ENCODE data around the gene PRKCE.
"Not testable (repeated sequence)": the region's sequence is repeated elsewhere in the genome, so short reads cannot be mapped to it uniquely, and the experiment has no call there.

The PRKCE gene

GRCh38 chr2:46211461-46211860, 560.0 kb downstream of the PRKCE start:
- no peaks in the 10 kb centered on the region for H3K27me3 ChIP-seq (ENCODE audit: control insufficient read depth in 1 of 2, insufficient read depth in 2 of 2, low read length in 2 of 2)
- H3K9ac ChIP-seq (ENCODE audit: low read length), result no peak overlapping the region
- H3K36me3 ChIP-seq (ENCODE audit: insufficient read depth, low read length), result no peaks in the 10 kb centered on the region
- H3K4me1 ChIP-seq (ENCODE audit: insufficient read depth, low read length), result no peaks in the 10 kb centered on the region
- no peak overlapping the region for H3K27ac ChIP-seq (ENCODE audit: low read depth, low read length)
- H3K4me3 ChIP-seq (ENCODE audit: low read depth in 1 of 2, low read length in 2 of 2), result no peak overlapping the region
- H3K9me3 ChIP-seq (ENCODE audit: low read length), result no peaks in the 10 kb centered on the region

GRCh38 chr2:46213906-46214305, 562.4 kb downstream of the PRKCE start:
- no peak overlapping the region for H3K9ac ChIP-seq (ENCODE audit: low read length)
- H3K4me3 ChIP-seq (ENCODE audit: low read depth in 1 of 2, low read length in 2 of 2), result no peak overlapping the region
- no peaks in the 10 kb centered on the region for H3K9me3 ChIP-seq (ENCODE audit: low read length)
- H3K4me1 ChIP-seq (ENCODE audit: insufficient read depth, low read length), result no peaks in the 10 kb centered on the region
- no peaks in the 10 kb centered on the region for H3K36me3 ChIP-seq (ENCODE audit: insufficient read depth, low read length)
- H3K27me3 ChIP-seq (ENCODE audit: control insufficient read depth in 1 of 2, insufficient read depth in 2 of 2, low read length in 2 of 2), result no peaks in the 10 kb centered on the region
- H3K27ac ChIP-seq (ENCODE audit: low read depth, low read length), result no peak overlapping the region

DNA sequence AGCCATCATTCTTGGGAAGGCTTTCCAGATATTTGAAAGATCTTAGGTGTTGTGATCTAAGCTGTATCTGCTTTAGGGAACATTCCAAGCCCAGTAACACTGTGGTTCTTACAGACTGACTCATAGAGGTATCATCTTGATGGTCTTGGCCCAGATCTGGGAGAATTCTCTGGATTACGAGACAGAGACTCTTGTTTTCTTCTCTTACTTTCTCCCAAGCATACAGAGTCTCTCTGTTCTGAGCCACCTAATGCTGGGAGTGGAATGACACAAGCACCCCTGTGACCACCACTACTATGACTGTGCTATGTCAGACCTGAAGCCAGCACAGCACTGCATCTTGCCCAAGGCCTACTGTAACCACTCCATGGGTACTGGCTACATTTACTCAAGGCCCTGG, 564.7 kb downstream of the PRKCE start:
- no peaks in the 10 kb centered on the region for H3K4me1 ChIP-seq (ENCODE audit: insufficient read depth, low read length)
- H3K4me3 ChIP-seq (ENCODE audit: low read depth in 1 of 2, low read length in 2 of 2), result no peak overlapping the region
- H3K9me3 ChIP-seq (ENCODE audit: low read length), result no peaks in the 10 kb centered on the region
- no peak overlapping the region for H3K27ac ChIP-seq (ENCODE audit: low read depth, low read length)
- H3K36me3 ChIP-seq (ENCODE audit: insufficient read depth, low read length), result no peaks in the 10 kb centered on the region
- H3K9ac ChIP-seq (ENCODE audit: low read length), result no peak overlapping the region
- H3K27me3 ChIP-seq (ENCODE audit: control insufficient read depth in 1 of 2, insufficient read depth in 2 of 2, low read length in 2 of 2), result no peaks in the 10 kb centered on the region

DNA sequence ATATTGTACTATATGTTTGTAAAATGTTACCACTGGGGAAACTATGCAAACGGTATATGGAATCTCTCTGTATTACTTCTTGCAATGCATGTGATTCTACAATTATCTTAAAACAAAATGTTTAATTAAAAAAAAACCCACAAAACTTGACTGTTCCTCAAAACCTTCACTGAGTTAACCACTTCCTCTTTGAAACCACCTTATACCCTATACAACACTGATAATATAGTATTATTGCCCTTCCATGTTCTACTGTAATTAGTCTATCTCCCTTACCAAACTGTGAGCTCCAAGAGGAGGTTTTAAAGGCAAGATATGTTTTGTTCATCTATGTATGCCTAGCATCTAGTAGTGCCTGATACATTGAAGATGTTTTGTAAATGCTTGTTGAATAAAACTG, 572.0 kb downstream of the PRKCE start:
- H3K27me3 ChIP-seq (ENCODE audit: control insufficient read depth in 1 of 2, insufficient read depth in 2 of 2, low read length in 2 of 2); H3K9me3 ChIP-seq (ENCODE audit: low read length); H3K4me3 ChIP-seq (ENCODE audit: low read depth in 1 of 2, low read length in 2 of 2); H3K9ac ChIP-seq (ENCODE audit: low read length); H3K36me3 ChIP-seq (ENCODE audit: insufficient read depth, low read length); H3K27ac ChIP-seq (ENCODE audit: low read depth, low read length); H3K4me1 ChIP-seq (ENCODE audit: insufficient read depth, low read length): not testable (repeated sequence)

DNA sequence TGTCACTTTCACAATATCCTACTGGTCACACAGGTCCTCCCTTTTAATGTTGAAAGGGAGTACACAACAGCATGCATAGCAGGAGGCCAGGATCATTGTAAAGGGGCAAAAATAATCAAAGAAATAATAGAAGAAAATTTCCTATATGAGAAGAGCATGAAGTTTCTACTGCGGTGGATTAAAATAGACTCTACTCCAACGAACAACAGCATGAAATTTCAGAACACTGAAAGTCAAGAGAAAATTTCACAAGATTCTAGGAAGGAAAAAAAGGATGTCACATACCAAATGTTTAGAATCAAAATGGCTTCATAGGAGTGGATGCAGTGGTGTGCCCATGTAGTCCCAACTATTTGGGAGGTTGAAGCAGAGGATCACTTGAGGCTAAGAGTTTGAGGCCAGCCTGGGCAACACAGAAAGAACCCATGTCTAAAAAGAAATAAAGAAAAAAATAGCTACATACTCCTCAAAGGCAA, 573.7 kb downstream of the PRKCE start:
- Histone ChIP-seq H3K36me3 (ENCODE audit: insufficient read depth, low read length) (no peaks in the 10 kb centered on the region), H3K27ac (ENCODE audit: low read depth, low read length) (no peak overlapping the region), H3K4me1 (ENCODE audit: insufficient read depth, low read length) (no peaks in the 10 kb centered on the region), H3K4me3 (ENCODE audit: low read depth in 1 of 2, low read length in 2 of 2) (no peak overlapping the region), H3K9me3 (ENCODE audit: low read length) (no peaks in the 10 kb centered on the region), H3K27me3 (ENCODE audit: control insufficient read depth in 1 of 2, insufficient read depth in 2 of 2, low read length in 2 of 2) (no peaks in the 10 kb centered on the region), H3K9ac (ENCODE audit: low read length) (no peak overlapping the region)

DNA sequence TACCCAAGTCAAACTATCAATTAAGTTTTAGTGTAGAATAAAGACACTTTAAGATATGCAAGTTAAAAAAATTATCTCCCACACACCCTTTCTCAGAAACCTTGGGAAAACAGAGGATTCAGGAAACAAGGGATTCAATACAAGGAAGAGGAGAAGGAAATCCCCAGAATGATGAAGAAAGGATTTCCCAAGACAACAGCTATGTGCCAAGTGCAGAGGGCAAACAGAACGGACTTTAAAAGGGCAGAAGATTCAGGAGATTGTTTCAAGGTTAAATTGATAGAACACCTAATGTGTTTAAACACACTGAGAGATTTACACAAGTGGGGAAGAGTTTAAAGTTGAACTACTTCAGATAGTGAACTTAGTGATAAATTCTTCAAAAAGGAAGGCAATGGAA, 574.3 kb downstream of the PRKCE start:
- Histone ChIP-seq H3K4me3 (ENCODE audit: low read depth in 1 of 2, low read length in 2 of 2) (no peak overlapping the region), H3K9me3 (ENCODE audit: low read length) (no peaks in the 10 kb centered on the region), H3K36me3 (ENCODE audit: insufficient read depth, low read length) (no peaks in the 10 kb centered on the region), H3K4me1 (ENCODE audit: insufficient read depth, low read length) (no peaks in the 10 kb centered on the region), H3K27ac (ENCODE audit: low read depth, low read length) (no peak overlapping the region), H3K27me3 (ENCODE audit: control insufficient read depth in 1 of 2, insufficient read depth in 2 of 2, low read length in 2 of 2) (no peaks in the 10 kb centered on the region), H3K9ac (ENCODE audit: low read length) (no peak overlapping the region)

GRCh38 chr2:46226620-46227019, 575.1 kb downstream of the PRKCE start:
- Histone ChIP-seq H3K36me3 (ENCODE audit: insufficient read depth, low read length) (no peaks in the 10 kb centered on the region), H3K4me1 (ENCODE audit: insufficient read depth, low read length) (no peaks in the 10 kb centered on the region), H3K9me3 (ENCODE audit: low read length) (no peaks in the 10 kb centered on the region), H3K27me3 (ENCODE audit: control insufficient read depth in 1 of 2, insufficient read depth in 2 of 2, low read length in 2 of 2) (no peaks in the 10 kb centered on the region), H3K27ac (ENCODE audit: low read depth, low read length) (no peak overlapping the region), H3K9ac (ENCODE audit: low read length) (no peak overlapping the region), H3K4me3 (ENCODE audit: low read depth in 1 of 2, low read length in 2 of 2) (no peak overlapping the region)

- Histone ChIP-seq H3K9me3 (ENCODE audit: low read length) (no peaks in the 10 kb centered on the region), H3K4me3 (ENCODE audit: low read depth in 1 of 2, low read length in 2 of 2) (no peak overlapping the region), H3K27ac (ENCODE audit: low read depth, low read length) (no peak overlapping the region), H3K4me1 (ENCODE audit: insufficient read depth, low read length) (no peaks in the 10 kb centered on the region), H3K36me3 (ENCODE audit: insufficient read depth, low read length) (no peaks in the 10 kb centered on the region), H3K9ac (ENCODE audit: low read length) (no peak overlapping the region), H3K27me3 (ENCODE audit: control insufficient read depth in 1 of 2, insufficient read depth in 2 of 2, low read length in 2 of 2) (no peaks in the 10 kb centered on the region)
Measured at GRCh38 chr2:46227022-46227421, 575.5 kb downstream of the PRKCE start.

DNA sequence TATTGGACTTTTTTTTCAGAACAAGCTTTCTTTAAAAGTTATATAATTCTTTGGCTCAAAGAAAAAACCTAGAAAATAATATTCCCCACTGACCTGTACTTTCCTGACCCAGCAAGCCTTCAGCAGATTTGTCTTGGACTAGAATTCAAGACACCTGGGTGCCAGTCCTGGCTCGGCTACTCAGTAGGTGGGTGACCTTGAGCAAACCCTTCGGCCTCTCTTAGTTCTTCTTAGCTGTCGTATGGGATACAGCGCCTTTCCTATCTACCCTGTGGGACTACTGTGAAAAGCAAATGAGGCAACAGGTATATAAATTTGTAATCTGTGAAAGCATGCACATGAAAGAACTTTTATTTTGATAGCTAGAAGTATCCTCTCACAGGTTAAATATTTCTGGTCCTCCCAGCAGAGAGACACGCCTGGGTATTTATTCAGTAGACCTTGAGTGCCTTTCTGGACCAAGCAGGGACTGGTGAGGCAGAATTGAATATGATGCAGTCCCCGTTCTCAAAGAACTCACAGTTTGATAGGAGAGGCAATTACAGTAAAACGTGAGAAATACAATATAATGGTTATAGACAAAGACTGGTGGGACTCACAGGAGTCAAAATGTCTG, 576.3 kb downstream of the PRKCE start:
- Histone ChIP-seq H3K9ac (ENCODE audit: low read length) (no peak overlapping the region), H3K4me3 (ENCODE audit: low read depth in 1 of 2, low read length in 2 of 2) (no peak overlapping the region), H3K4me1 (ENCODE audit: insufficient read depth, low read length) (no peaks in the 10 kb centered on the region), H3K27me3 (ENCODE audit: control insufficient read depth in 1 of 2, insufficient read depth in 2 of 2, low read length in 2 of 2) (no peaks in the 10 kb centered on the region), H3K27ac (ENCODE audit: low read depth, low read length) (no peak overlapping the region), H3K36me3 (ENCODE audit: insufficient read depth, low read length) (no peaks in the 10 kb centered on the region), H3K9me3 (ENCODE audit: low read length) (no peaks in the 10 kb centered on the region)

GRCh38 chr2:46229134-46230063, 577.9 kb downstream of the PRKCE start:
- no peak overlapping the region for H3K4me3 ChIP-seq (ENCODE audit: low read depth in 1 of 2, low read length in 2 of 2)
- H3K27ac ChIP-seq (ENCODE audit: low read depth, low read length), result no peak overlapping the region
- no peaks in the 10 kb centered on the region for H3K27me3 ChIP-seq (ENCODE audit: control insufficient read depth in 1 of 2, insufficient read depth in 2 of 2, low read length in 2 of 2)
- no peaks in the 10 kb centered on the region for H3K36me3 ChIP-seq (ENCODE audit: insufficient read depth, low read length)
- H3K4me1 ChIP-seq (ENCODE audit: insufficient read depth, low read length), result no peaks in the 10 kb centered on the region
- no peak overlapping the region for H3K9ac ChIP-seq (ENCODE audit: low read length)
- no peaks in the 10 kb centered on the region for H3K9me3 ChIP-seq (ENCODE audit: low read length)

DNA sequence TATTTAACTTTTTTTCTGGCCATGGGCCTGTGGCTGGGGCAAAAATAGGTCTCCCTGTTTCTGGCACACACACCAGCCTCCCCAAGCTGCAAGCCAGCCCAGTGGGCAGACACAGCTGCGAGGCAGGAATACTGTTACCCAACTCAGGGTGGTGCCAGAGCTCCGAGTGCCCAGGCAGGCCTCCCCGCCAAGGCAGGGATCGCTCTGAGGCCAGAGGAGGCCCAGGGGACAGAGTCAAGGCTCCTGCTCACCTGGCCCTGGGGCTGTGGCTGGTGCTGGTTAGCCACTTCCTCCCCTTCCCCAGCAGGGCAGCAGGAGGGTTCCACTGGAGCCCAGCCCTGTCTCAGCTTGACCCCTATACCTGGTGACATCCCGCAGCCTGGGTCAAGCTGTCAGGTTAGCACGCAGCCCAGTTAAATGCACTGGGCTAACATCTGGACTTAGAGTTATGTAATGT, 578.7 kb downstream of the PRKCE start:
- H3K9ac ChIP-seq (ENCODE audit: low read length), result no peak overlapping the region
- no peaks in the 10 kb centered on the region for H3K9me3 ChIP-seq (ENCODE audit: low read length)
- no peak overlapping the region for H3K4me3 ChIP-seq (ENCODE audit: low read depth in 1 of 2, low read length in 2 of 2)
- no peaks in the 10 kb centered on the region for H3K36me3 ChIP-seq (ENCODE audit: insufficient read depth, low read length)
- H3K4me1 ChIP-seq (ENCODE audit: insufficient read depth, low read length), result no peaks in the 10 kb centered on the region
- no peak overlapping the region for H3K27ac ChIP-seq (ENCODE audit: low read depth, low read length)
- no peaks in the 10 kb centered on the region for H3K27me3 ChIP-seq (ENCODE audit: control insufficient read depth in 1 of 2, insufficient read depth in 2 of 2, low read length in 2 of 2)

Measured in muscle layer of colon (tissue), 2 donors.